GM21529 (cell line): ENCODE measurements around the gene TWNK.

Experiments used
- ATAC-seq: cut with Tn5 transposase; IDR thresholded peaks from one replicate; pipeline ENCODE4 v1.9.1; 2021; ENCODE audit not compliant: unreplicated experiment

The TWNK gene

DNA sequence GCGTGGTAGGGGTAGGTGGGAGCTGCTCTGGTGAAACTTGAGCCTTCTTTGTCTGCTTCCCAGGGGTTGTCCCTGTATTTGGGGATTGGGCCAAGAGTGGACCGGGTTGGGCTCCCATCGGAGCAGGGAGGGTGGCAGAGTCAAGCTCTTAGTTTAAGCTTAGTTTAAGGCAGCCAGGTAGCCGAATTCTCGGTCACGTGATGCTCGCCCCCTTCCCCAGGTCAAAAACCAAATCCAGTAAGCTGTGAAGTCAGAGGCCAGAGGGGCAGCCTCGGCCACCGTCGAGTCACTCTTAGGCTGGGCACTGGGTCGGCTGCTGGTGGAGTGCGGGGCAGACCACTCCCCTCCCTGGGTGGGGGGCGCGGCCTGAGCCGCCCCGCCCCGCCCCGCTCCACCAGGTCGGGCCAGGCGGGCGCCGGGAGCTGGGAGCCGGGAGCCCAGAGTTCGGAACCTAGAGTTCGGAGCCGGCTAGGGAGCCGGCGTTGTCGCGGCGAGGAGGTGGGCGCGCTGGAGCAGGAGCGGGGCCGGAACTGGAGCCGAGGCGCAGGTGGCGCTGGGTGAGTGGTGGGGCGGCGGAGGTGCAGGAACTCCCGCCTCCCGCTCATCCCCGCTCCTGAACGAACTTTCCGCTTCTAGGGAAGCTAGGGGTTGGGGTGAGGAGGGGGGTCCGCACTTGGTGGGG is 9.5 kb downstream of the TWNK start:
- ATAC-seq, result peak; percentile 25

- peak; percentile 34 for ATAC-seq
Observed at GRCh38 chr10:100997360-100998182, 10.2 kb downstream of the TWNK start.

DNA sequence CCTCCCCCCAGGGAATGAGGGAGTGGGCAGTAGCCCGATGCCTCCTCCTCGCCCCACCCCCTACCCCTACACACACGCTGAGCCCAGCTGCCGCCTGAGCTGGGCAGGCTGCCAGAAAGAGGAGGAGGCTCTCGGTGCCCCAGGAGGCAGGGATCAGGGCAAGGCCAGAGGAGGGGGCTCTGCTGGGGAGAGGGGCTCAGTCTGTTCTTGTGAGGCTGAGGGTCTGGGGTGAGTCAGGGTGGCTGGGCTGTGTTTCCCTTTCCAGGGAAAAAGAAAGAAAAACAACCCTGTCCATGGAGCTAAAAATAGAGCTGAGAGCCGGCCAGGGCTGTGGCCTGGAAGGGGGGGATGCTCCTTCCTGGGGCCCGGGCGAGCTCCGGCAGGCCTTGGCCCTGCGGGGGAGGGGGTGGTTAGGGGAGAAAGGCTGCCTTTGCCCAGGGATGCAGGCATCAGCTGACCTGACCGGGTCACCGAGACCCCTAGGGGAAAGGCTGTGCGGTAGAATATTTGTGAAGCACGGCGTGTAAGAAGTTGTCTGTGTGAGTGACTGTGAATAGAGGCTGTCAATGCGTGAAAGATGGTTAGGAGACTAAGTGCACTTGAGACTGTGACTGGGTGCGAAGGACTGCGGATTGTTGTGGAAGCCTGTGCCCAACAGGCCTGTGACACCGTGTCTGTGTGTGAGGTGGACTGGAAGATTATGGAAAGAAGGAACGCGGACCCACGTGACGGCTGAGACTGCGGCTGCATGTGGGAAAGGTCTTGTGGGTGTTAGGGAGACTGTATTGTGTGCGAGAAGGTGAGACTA is 11.0 kb downstream of the TWNK start:
- peak; percentile 31 for ATAC-seq

DNA sequence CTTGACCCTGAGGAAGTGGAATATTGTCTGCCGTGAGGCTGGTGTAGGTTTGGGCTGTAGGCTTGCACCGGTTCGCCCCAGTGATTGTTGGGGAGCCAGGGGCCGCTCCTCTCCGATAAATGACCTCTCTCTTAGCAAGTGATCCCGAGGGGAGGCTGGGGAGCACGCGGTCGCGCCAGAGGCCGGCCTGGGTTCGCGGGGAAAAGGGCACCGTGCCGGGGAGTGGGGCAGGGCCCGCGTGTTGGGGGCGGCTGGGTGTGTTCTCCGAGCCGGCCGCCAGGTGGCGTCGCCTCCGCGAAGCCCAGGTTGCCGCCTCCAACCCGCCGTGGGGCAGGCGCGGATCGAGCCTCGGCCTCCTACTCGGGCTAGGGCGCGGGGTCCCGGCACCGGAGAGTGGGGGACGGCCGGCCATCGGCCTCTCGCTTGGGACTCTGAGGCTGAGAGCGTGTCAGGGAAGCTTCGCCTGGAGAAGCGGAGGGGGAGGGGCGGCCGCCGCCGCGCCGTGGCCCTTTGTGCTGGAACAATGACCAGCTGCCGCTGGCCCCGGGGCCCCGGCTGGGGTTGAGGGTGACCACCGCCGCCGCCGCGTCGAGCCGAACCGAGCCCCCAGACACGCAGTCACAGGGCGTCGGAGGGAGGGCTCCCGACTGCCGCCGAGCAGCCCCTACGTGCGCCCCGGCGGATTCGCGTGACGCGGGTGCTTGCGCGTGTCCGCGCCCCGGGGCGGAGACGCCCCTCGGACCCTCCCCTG is 11.8 kb downstream of the TWNK start:
- peak; percentile 41 for ATAC-seq

GRCh38 chr10:100999742-101000126 is 12.4 kb downstream of the TWNK start, which contains the start of gene LZTS2:
LZTS2 (plus strand) TSS chr10:100999808; CDS start chr10:101002539, 2,731 bp downstream.
- no peak for ATAC-seq

- ATAC-seq, result no peak
Observed at GRCh38 chr10:101000127-101000914, 13.0 kb downstream of the TWNK start.

GRCh38 chr10:101000915-101001658 is 13.7 kb downstream of the TWNK start:
- no peak for ATAC-seq

DNA sequence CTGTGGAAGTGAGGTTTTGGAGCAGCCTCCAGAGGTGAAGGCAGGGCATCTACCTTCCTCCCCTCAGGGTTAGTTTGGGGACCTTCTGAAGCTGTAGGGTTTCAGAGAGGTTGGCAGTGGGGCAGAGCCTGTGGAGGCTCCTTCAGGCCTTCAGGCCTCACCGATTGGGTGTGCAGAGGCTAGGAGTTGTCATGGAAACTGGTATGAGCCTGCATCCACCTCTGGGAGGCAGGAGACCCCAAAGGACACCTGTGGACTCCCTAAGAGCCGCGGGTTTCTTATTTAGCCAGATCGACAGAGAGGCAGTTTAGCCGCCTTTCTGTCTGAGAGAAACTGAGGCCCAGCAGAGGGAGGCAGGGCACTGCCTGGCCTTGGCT is 14.3 kb downstream of the TWNK start:
- ATAC-seq, result no peak

DNA sequence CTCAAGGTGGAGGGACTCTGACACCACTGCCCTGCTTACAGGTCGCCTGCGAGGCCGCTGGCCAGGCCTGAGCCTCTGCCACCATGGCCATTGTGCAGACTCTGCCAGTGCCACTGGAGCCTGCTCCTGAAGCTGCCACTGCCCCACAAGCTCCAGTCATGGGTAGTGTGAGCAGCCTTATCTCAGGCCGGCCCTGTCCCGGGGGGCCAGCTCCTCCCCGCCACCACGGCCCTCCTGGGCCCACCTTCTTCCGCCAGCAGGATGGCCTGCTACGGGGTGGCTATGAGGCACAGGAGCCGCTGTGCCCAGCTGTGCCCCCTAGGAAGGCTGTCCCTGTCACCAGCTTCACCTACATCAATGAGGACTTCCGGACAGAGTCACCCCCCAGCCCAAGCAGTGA is 15.1 kb downstream of the TWNK start:
- no peak for ATAC-seq

DNA sequence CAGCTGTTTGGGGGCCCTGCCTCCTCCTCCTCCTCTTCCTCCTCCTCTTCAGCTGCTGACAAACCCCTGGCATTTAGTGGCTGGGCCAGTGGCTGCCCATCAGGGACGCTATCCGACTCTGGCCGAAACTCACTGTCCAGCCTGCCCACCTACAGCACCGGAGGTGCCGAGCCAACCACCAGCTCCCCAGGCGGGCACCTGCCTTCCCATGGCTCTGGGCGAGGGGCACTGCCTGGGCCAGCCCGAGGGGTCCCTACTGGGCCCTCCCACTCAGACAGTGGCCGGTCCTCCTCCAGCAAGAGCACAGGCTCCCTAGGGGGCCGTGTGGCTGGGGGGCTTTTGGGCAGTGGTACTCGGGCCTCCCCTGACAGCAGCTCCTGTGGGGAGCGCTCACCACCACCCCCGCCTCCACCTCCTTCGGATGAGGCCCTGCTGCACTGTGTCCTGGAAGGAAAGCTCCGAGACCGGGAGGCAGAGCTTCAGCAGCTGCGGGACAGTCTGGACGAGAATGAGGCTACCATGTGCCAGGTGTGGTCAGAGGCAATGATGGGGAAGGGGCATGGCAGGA is 16.4 kb downstream of the TWNK start:
- ATAC-seq, result no peak

- no peak for ATAC-seq
Observed at GRCh38 chr10:101005361-101005760, 18.0 kb downstream of the TWNK start.

- no peak for ATAC-seq
Observed at GRCh38 chr10:101005869-101006567, 18.7 kb downstream of the TWNK start.

GRCh38 chr10:101006593-101007098 is 19.3 kb downstream of the TWNK start:
- ATAC-seq, result no peak

GRCh38 chr10:101007099-101007711 is 19.9 kb downstream of the TWNK start:
- ATAC-seq, result no peak

GRCh38 chr10:101007915-101008822 is 20.8 kb downstream of the TWNK start:
- no peak for ATAC-seq

- ATAC-seq, result no peak
Observed at GRCh38 chr10:101008823-101009423, 21.6 kb downstream of the TWNK start.
